Middle frontal gyrus (tissue), 1 donor: ENCODE measurements around the gene RBFOX1.

Source experiments
- DNase-seq: peaks from one replicate; pipeline ENCODE4 v3.0.0-alpha.2; 2015; ENCODE audit warnings: low spot score; ENCODE audit errors: extremely low spot score

RBFOX1 gene

DNA sequence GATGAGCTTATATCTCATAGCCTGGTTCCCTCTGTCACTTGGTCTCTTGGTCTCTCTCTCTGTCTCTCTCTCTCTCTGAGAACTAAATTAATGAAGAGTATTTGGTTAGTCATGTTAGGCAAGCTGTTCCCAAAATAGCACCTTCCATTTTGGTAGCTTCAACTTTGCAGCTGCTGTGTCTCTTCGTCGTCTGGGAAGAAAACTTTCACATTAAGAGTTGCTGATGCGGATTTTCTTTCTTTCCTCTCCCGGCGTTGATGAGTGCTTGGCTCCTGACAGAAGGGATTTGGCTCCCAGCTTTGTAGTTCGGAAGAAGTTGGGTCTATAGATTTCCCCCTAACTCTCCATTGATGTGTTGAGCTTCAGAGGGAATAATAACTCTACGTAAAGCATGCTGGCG, at the start of gene RBFOX1:
Gene RBFOX1 (plus strand): TSS at position 235 of the 400 bp plus-strand sequence.
- DNase-seq: no peak

DNA sequence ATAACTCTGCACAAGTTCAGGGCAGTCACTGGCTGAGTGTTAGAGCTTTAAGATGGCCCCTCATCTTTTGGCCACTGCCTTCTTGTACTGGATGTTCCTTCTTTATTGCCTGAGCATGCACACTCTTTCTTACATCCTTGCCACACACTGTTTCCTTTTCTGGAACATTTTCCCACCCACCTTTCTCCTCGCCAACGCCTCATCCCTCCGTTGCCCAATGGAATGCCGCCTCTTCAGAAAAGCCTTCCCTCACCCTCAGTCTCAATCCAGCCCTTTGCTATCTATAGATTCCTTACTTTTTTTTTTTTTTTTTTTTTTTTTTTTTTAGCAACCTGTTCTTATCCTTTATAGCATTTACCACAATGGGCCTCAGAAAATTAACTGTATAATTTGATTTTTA, 47.9 kb upstream of the RBFOX1 start:
- no peak for DNase-seq

DNA sequence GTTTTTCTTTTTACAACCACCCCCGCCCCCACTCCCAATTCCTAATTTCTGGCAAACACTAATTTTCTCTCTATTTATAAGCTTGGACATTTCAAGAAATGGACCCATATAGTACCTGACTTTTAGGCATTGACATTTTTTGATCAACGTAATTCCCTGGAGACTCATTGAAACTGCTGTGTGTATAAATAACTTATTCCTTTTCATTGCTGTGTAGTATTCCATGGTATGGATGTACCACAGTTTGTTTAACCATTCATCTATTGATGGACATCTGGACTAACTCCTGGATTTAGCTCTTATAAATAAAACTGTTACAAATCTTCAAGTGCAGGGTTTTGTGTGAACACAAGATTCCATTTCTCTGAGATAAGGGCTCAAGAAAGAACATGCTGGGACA, 47.1 kb upstream of the RBFOX1 start:
- DNase-seq: no peak

DNA sequence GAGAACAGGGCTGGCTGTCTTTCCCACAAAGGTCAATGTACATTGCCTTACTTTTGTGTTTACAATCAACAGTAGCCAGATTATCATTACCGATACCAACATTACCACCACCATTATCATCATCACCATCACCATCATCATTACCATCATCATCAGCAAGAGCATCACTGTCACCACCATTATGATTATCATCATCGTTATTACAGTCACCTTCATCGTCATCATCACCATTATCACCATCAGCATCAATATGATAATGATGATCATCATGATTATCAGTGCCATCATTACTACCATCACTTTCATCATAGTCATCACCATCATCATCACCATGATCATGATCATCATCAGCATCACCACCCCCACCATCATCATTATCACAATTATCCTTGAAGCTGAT, 43.3 kb upstream of the RBFOX1 start:
- no peak for DNase-seq

DNA sequence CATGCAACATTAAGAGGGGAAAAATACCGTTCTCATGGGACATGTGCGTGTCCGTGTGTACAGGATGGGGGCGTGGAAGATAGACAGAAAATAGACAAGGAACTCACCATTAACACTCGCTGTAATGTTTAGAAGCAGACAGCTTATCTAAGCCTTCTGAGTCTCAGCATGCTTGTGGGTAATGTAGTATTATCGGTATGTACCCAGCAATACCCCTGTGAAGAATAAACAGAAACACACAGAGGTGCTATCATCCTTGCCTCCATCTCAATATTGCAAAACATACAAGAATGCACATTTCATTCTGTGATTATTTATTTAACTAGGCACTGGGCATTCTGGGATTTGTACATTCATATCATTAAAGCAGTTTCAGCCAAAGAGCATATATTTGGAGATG, 42.0 kb upstream of the RBFOX1 start:
- no peak for DNase-seq

DNA sequence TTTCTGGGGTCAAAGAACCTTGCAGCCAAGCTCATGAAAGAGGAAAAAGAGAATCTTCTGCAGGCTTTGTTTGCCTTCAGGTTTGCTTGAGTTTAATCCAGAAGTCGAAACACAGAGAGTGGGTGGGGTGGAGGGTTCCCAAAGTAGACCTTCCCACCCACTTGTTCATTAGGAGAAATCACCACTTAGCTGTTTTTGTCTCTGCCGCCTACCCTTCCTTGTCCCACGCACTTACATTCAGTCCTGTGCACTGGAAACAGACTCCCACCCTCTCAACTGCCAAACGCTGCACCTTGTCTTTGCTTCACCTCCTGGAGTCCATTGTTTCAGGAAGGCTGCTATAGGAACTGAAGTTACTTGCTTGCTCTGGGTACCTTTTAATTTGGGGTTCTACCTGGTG, 38.6 kb upstream of the RBFOX1 start:
- no peak for DNase-seq

DNA sequence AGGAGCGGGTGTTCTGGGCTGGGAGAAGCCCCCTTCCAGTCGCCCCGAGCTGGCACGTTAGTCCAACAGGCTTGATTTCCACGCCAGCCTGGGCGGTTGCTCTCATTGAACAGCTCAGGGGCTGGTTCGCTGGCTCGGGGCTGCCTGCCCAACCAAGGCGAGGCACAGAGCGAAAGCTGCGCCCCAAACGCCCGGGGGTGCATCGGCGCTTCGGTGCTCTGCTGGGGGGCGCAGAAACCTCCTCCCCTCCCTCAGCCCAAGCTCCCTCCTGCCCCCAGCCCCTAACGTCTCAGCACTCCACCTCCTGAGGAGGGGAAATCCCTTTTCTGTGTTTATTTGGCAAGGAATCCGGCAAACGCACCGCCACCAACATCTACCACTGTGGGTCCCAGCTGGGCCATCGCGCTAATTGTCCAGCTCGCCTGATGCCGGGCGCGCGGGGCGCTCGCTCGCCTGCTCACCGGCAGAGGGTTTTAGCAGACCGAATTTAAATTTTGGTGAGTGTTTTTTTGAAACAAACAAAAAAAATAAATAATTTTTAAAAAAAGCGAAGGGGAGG, 29.5 kb upstream of the RBFOX1 start:
- DNase-seq: no peak

DNA sequence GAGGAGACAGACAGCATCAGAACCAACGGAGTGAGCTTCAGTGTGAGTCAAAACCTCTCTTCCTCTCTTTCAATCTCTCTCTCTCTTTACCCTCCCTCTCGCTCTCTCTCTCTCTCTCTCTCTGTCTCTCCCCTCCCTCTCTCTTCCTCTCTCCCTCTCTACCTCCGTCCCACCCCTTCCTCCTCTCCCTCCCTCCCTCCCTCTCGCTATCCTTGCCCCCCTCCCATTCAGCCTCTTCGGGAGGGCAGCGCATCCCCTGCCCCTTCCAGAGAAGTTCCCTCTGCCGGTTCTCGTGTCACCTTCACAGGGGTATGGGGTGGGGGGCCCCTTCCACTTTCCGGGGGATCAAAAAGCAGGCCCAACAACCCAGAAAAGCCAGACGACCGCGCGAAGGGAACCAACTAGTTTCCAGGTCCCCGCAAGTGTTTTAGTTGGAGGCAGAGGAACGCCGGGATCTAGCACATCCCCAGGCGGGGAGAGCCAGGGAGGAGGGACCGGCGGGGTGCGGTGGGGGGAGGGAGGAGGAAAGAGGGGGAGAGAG, 28.9 kb upstream of the RBFOX1 start:
- no peak for DNase-seq

DNA sequence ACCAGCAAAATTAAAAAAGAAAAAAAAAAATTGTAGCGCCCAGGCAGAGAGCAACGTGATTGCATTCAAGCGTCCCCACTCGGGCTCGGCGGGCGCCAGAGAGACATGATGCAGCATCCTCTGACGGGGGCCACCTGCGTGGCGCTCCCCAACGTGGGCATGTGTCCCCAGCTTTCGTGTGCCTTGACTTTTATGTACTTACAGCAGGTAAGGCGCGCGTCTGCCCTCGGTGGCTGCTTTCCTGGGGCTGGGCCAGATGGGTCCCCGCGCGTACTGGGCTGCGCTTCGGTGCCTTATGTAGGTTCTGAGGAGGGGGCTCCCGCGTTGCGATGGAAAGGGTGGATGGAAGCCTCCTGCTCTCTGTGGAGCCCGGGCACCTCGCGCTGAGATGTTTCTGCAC, 28.4 kb upstream of the RBFOX1 start:
- no peak for DNase-seq

DNA sequence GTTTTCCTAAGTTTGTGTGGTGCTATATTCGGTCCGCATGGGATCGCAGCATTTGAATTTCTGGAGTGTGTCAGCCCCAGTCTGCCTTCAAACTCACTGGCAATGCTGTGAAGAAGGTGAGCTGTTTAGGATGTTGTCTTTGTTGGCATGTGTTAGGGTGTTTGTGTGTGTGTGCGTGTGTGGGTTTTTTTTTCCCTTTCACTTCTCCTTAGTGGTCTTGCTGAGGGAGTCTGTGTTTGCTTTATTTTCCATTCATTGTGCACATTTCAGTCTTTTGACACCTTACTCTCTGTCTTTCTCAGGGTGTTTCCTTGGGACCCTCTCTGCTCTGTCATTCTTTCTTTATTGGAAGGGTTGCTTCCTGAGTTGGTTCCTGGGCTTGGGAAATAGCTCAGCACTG, 27.7 kb upstream of the RBFOX1 start:
- no peak for DNase-seq

DNA sequence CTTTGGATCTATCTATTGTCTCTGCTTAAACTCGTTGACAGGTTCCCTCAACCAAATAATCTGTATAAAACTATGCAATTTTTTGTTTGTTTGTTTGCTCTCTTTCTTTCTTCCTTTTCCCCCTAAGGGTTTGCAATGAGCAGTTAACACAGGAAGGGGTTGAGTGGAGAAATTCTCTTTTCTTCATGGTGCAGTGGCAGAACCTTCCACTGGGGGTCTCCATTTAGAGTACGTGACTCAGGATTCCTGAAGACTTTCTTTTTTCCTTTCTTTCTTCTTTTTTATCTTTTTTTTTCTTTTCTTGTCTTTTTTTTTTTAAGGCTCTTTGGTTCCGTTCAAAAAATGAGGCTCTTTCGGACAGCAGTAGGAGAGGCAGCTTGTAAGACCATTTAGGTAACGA, 19.5 kb upstream of the RBFOX1 start:
- DNase-seq: no peak

DNA sequence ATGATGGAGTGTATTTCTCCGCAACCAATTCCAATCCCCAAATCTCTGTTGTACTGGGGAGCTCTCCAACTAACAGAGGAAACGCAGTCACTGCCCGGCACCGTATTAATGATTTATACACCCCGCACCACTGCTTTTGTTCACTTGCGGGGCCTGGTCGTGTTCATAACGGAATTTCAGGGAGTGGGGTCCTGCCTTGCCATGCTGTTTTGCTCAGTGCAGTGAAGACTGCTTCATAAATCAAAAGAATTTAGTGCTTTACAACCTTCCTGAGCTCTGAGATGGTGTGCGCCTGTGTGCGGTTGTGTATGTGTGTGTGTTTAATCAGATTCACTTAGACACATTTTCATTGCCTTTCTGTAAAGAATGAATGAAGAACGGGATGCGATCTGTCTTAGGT, 18.5 kb upstream of the RBFOX1 start:
- no peak for DNase-seq

DNA sequence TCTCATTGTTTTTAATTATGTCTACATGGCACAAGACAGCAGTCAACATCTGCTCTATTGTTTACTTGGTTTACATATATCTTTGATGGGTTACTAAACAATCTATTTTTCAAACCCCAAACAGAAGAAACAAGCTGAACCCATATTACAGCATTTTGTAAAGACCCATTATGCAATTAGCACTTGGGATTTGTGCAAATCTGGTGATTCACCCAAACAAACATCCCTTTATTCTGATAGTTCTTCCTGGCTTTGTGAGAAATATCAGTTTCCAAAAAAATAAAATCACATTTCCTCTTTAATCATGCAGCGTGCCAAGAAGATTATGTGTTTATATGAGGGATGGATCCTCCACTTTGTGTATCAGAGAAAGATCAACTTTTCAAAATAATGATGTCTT, 16.8 kb upstream of the RBFOX1 start:
- DNase-seq: no peak

DNA sequence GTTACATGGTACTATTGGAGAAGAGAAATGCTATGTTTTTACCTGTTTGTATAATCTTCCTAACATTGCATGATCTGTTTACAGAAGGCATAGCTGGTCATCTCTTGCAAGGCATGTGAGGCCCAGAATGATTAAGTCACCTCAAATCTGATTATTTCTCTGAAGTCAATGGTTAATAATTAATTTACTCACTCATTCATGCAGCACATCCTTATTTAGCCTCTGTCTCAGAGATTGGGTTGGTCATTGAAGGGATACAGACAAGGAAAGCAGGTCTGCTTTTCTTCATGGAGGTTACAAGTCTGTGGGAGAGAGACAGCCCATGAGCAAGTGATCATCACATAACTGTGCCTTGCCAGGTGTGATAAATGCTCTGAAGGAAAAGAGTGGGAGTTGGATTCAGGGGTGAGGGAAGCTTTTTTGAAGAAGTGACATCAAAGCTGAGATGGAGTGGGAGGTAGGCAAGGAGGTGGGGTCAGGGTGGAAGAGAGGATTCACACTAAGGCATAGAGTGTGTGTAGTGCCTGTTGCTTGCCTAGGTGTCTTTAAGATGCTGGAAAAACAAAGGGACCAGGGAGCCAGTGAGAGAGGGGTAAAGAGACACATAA, 16.3 kb upstream of the RBFOX1 start:
- DNase-seq: no peak

DNA sequence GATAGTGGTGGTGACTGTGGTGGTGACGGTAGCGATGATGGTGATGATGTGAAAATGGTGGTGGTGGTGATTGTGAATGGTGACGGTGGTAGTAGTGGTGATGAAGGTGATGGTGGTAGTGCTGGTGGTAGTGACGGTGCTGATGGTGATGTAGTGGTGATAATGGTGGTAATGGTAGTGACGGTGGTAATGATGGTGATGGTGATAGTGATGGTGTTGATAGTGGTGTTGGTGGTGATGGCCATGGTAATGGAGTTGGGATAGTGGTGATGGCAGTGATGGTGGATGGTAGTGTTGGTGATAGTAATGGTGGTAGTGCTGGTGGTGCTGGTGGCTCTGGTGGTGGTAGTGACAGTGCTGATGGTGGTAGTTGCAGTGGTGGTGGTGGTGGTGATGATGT, 14.7 kb upstream of the RBFOX1 start:
- DNase-seq: no peak

DNA sequence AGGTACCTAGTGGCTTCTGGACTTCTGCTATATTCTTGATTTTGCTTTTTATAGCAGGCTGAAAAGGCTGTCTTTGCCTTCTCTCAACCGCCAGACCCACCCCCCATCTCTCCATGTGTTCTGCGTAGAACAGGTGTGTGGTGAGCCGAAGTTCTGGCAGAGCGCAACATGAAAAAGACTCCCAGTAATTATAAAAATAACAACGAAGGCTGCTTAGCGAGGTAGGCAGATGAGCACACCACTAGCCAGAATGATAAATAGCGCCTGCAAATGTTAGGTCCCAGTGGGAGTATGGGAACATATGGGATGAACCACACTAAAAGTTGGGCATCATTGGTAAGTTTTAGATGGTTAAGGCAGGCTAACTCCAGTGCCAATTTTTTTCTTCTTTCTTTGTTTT, 14.0 kb upstream of the RBFOX1 start:
- DNase-seq: no peak

DNA sequence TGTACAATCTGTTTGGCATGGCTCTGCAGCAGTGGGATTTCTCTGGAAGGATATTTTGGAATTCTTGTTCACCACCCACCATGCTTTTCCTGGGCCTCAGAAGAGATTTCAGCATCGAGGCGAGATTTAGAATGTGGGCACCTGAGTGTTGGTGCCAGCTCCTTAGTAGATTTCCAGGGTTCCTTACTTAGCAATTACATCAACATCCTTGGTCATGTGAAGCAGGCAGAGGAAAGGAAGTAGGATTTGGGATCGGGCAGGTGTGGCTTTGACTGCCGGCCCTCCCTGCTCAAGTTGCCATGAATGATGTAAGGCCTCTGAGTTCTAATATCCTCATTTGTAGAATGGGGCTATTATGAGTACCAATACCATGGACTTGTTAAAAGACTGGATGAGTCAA, 13.1 kb upstream of the RBFOX1 start:
- DNase-seq: peak; percentile 58

DNA sequence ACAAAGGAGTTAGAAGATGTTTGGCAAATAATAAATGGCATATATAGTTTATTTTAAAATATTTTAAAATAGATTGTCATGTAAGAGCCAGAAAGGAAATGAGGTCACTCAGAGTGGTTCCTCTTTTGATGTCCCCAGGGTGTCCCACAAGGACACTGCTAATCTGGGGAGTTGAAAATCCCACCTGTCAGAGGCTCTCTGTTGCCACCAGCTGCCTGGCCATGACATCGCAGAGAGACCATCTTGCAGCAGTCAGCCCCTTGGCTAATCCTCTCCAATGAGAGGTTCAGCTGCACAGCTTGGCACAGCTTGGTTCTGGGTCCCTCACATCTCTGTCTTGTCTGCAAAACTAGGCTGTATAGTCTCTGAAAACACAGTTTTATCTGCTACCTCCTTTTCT, 11.0 kb upstream of the RBFOX1 start:
- DNase-seq: no peak

DNA sequence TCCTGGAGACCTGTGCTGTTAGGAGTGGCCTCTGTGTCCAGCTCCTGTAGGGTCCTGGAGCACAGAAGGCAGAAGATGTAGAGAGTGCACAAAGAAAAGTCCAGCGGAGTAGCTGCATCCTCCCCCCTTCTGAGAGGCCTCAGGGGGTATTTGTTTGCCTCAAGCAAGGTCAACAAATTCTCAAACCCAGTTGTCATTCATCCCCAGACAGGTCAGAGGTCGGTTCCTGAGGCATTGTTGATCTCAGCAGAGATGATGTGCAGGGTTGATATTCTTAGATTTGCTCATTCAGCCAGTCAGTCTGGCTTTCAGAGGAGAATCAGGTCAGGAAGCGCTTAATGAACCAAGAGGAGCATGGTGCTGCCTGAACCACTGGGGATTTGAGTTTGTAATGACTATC, 8.3 kb upstream of the RBFOX1 start:
- no peak for DNase-seq

DNA sequence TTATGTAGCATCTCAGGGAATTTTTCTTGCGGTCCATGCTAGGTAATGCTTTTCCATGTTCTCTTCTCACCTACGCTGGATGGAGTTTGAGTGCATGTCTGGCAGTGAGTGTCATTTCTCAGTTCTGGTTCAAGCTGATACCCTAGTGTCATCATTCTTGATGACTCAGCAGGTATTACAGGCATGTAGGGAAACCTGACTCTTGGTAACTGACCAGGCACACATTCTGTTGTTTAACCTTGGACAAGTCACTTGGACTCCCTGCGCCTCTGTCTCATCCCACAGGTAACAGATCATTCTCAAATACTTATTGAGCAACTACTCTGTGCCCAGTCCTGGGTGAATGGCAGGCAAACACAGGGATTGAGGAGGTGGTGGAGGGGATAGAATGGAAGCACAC, 6.8 kb upstream of the RBFOX1 start:
- no peak for DNase-seq

DNA sequence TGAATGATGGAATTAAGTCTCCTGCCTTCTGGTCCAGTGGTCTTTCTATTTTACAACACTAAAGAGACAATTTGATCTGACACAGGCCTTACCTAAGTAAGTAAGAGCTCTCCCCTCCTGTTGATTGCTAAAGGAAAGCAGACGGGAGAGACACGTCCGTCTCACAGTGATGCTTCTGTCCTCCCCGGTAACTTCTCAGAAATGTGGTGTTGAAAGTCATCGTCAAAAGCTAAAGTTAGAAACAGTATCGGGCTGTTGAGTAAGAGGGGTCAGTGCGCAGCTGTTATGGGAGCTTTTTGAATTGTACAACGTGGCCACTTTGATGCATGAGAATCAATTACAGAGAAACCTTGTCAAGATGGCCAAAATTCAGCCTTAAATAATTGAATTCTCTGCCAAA, 1.9 kb upstream of the RBFOX1 start:
- DNase-seq: no peak

DNA sequence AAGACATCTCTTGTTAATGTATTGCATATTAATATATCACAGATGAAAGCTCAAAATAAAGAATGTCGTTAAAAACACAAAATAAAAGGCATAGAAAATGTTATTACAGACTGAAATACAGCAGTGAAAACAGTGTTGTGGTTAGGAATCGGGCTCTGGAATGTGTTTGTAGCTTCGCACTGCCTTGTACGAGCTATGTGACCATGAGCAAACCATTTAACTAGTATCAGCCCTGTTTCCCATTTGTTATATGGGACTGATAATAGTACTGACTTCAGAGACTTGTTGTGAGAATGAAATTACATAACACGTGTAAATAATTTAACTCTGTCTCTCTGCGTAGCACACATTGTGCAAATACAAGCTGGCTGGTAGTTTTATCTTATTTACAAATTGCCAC, 648 bp upstream of the RBFOX1 start:
- no peak for DNase-seq

DNA sequence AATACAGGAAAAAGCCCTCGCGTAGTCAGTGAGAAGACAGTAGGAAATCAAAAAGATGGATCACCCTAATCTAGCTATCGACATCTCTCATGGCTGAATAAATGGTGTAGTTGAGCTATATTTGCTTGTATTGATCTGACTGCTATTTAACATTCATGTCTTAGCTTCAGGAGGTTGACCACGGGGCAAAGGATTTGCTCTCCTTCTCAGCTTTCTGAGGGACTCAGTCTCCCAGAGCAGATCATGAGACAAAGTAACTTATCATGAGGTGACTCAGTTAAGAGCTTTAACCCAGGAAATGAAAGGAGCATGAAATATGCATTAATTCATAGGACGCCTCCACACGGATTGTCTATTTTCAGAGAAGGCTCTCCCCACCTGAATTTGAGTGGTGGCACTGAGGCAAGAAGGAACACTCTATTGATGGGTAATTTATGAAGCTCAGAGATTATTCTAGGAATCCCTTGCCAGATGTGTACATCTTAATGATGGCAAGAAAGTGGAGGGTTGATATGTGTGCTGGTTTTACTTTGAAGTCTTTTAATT, 608 bp downstream of the RBFOX1 start:
- no peak for DNase-seq
